H1 (cell line): ENCODE measurements around the gene CARD11. TPM values are rescaled to one million over a fixed set of nuclear protein-coding genes. Genes with fewer than 3 reads are reported as not detected.

ENCODE experiments used
- CTCF ChIA-PET: fragments of 300-600 bp; sonication (Branson Sonifier 250); formaldehyde crosslinking; loops from one replicate; lab custom pipeline; 2021; ENCODE audit not compliant: partially characterized antibody; lab: Charles Lee
- POLR2A ChIA-PET: fragments of 300-600 bp; sonication (Branson Sonifier 250); formaldehyde crosslinking; loops from one replicate; lab custom pipeline; 2021; ENCODE audit warnings: inconsistent platforms; ENCODE audit not compliant: partially characterized antibody; lab: Charles Lee
- DNase-seq, 2 experiments: peaks; one replicate each; pipeline versions ENCODE4 v3.0.0 to v3.0.0-alpha.2; 2010 to 2022; ENCODE audit warnings: low spot score in 2 of 2, low read depth in 1 of 2, mixed read lengths in 1 of 2
- FAIRE-seq: peaks from 2 replicates; lab custom pipeline; 2011; peaks lifted over from hg19 to GRCh38; lab: Jason Lieb, UNC
- H2AFZ ChIP-seq: 2 replicates; pipeline ENCODE4 v1.8.1; 2012; ENCODE audit warnings: low read length, inconsistent platforms
- H2AK5ac ChIP-seq: 2 replicates; pipeline ENCODE4 v1.6.1; 2013; ENCODE audit warnings: low read depth, low read length
- H2BK120ac ChIP-seq: replicated peaks from 2 replicates; pipeline ENCODE3; 2013; ENCODE audit warnings: low read depth, low read length, inconsistent platforms
- H2BK12ac ChIP-seq: 2 replicates; pipeline ENCODE4 v1.6.1; 2013; ENCODE audit warnings: low read depth, low read length
- H2BK15ac ChIP-seq: 2 replicates; pipeline ENCODE4 v1.6.1; 2013; ENCODE audit warnings: low read length
- H2BK20ac ChIP-seq: 2 replicates; pipeline ENCODE4 v1.6.1; 2013; ENCODE audit warnings: low read length
- H2BK5ac ChIP-seq: 2 replicates; pipeline ENCODE4 v1.6.1; 2013; ENCODE audit warnings: low read depth, low read length
- H3K14ac ChIP-seq: 2 replicates; pipeline ENCODE4 v1.6.1; 2013; ENCODE audit warnings: inconsistent platforms; ENCODE audit not compliant: insufficient read length
- H3K18ac ChIP-seq: 2 replicates; pipeline ENCODE4 v1.6.1; 2013; ENCODE audit warnings: low read length; ENCODE audit errors: extremely low read depth
- H3K23ac ChIP-seq: 2 replicates; pipeline ENCODE4 v1.6.1; 2013; ENCODE audit warnings: inconsistent platforms; ENCODE audit not compliant: insufficient read length
- H3K23me2 ChIP-seq: 2 replicates; pipeline ENCODE4 v1.6.1; 2013; ENCODE audit warnings: low read depth, low read length
- H3K27ac ChIP-seq: 2 replicates; pipeline ENCODE4 v1.6.1; 2011; ENCODE audit warnings: low read depth, low read length, inconsistent platforms
- H3K27me3 ChIP-seq, 4 experiments: replicated peaks in 1 of 4; 1 replicate in 1 of 4; 2 replicates in 3 of 4; pipeline versions ENCODE4 v1.6.1 to v1.8.1; 2011 to 2013; ENCODE audit warnings: low read length in 3 of 4, mild to moderate bottlenecking in 3 of 4, inconsistent platforms in 2 of 4, mixed read lengths in 2 of 4, moderate library complexity in 1 of 4; ENCODE audit not compliant: control insufficient read depth in 3 of 4, insufficient read depth in 3 of 4; ENCODE audit errors: extremely low read depth in 1 of 4
- H3K36me3 ChIP-seq, 4 experiments: 2 replicates each; pipeline versions ENCODE4 v1.6.1 to v1.8.1; 2011 to 2013; ENCODE audit warnings: mild to moderate bottlenecking in 4 of 4, low read length in 3 of 4, moderate library complexity in 2 of 4, control low read depth in 1 of 4, inconsistent platforms in 1 of 4; ENCODE audit not compliant: insufficient read depth in 4 of 4, control insufficient read depth in 2 of 4
- H3K4ac ChIP-seq: replicated peaks from 2 replicates; pipeline ENCODE3; 2013; ENCODE audit warnings: low read length, low read depth, mixed read lengths, inconsistent platforms; ENCODE audit not compliant: insufficient read length
- H3K4me1 ChIP-seq, 4 experiments: replicated peaks in 1 of 4; 1 replicate in 1 of 4; 2 replicates in 3 of 4; pipeline versions ENCODE4 v1.6.1 to v1.8.1; 2011 to 2013; ENCODE audit warnings: low read length in 3 of 4, inconsistent platforms in 2 of 4, mixed read lengths in 1 of 4; ENCODE audit not compliant: insufficient read depth in 4 of 4, control insufficient read depth in 3 of 4
- H3K4me2 ChIP-seq, 2 experiments: 2 replicates each; pipeline versions ENCODE4 v1.6.1 to v1.8.1; 2011 to 2013; ENCODE audit warnings: low read depth in 2 of 2, low read length in 2 of 2, control low read depth in 1 of 2, inconsistent platforms in 1 of 2, mild to moderate bottlenecking in 1 of 2; ENCODE audit not compliant: insufficient read depth in 1 of 2
- H3K4me3 ChIP-seq, 4 experiments: fragments of 200-600, 300-600 bp in 1 of 4; sonication (generic), shearing (Covaris generic), sonication (Bioruptor Twin) in 1 of 4; 2 replicates each; pipeline versions ENCODE4 v1.5.1 to v1.8.1; 2011 to 2016; ENCODE audit warnings: low read length in 4 of 4, low read depth in 3 of 4, control low read depth in 2 of 4, inconsistent platforms in 2 of 4, mild to moderate bottlenecking in 2 of 4, mixed read lengths in 1 of 4, moderate library complexity in 1 of 4; ENCODE audit not compliant: insufficient read depth in 2 of 4; ENCODE audit errors: extremely low read depth in 1 of 4
- H3K56ac ChIP-seq: replicated peaks from 2 replicates; pipeline ENCODE3; 2013; ENCODE audit warnings: low read depth, mild to moderate bottlenecking, mixed read lengths, low read length, inconsistent platforms; ENCODE audit not compliant: insufficient read length
- H3K79me1 ChIP-seq: 2 replicates; pipeline ENCODE4 v1.6.1; 2013; ENCODE audit warnings: low read depth, low read length, control low read depth
- H3K79me2 ChIP-seq, 2 experiments: 2 replicates each; pipeline versions ENCODE4 v1.6.1 to v1.8.1; 2012 to 2013; ENCODE audit warnings: low read length in 2 of 2, mild to moderate bottlenecking in 2 of 2, inconsistent platforms in 1 of 2; ENCODE audit not compliant: insufficient read depth in 2 of 2, control insufficient read depth in 1 of 2
- H3K9ac ChIP-seq, 4 experiments: replicated peaks in 1 of 4; 1 replicate in 1 of 4; 2 replicates in 3 of 4; pipeline versions ENCODE4 v1.6.1 to v1.8.1; 2011 to 2013; ENCODE audit warnings: low read depth in 3 of 4, low read length in 3 of 4, control low read depth in 2 of 4, mild to moderate bottlenecking in 2 of 4, moderate library complexity in 2 of 4, inconsistent platforms in 1 of 4; ENCODE audit errors: extremely low read depth in 1 of 4
- H3K9me3 ChIP-seq, 2 experiments: 2 replicates each; pipeline versions ENCODE4 v1.6.1 to v1.8.1; 2012 to 2013; ENCODE audit warnings: mild to moderate bottlenecking in 2 of 2, moderate library complexity in 2 of 2, control low read depth in 1 of 2, inconsistent platforms in 1 of 2, low read depth in 1 of 2, low read length in 1 of 2, mixed read lengths in 1 of 2; ENCODE audit not compliant: insufficient read depth in 2 of 2
- H4K20me1 ChIP-seq, 2 experiments: replicated peaks in 1 of 2; 2 replicates each; pipeline versions ENCODE3 to v1.8.1; 2011 to 2013; ENCODE audit warnings: inconsistent platforms in 2 of 2, low read length in 2 of 2, mild to moderate bottlenecking in 1 of 2; ENCODE audit not compliant: insufficient read depth in 2 of 2, control insufficient read depth in 1 of 2
- H4K5ac ChIP-seq: 2 replicates; pipeline ENCODE4 v1.6.1; 2013; ENCODE audit warnings: low read length, low read depth, mixed read lengths, inconsistent platforms; ENCODE audit not compliant: insufficient read length
- H4K8ac ChIP-seq: 2 replicates; pipeline ENCODE4 v1.8.0; 2013; ENCODE audit warnings: mild to moderate bottlenecking, moderate library complexity, low read length, inconsistent platforms; ENCODE audit not compliant: insufficient read depth; ENCODE audit errors: extremely low read depth
- H4K91ac ChIP-seq: replicated peaks from 2 replicates; pipeline ENCODE3; 2013; ENCODE audit warnings: low read length, mixed read lengths, inconsistent platforms; ENCODE audit not compliant: insufficient read length
- ASH2L ChIP-seq: fragments of 200-600, 300-600 bp; sonication (generic); IDR thresholded peaks from one replicate; pipeline ENCODE4 v1.7.1; 2017; ENCODE audit warnings: low read length
- CHD2 ChIP-seq: IDR thresholded peaks from 2 replicates; pipeline ENCODE4 v1.6.1; 2012; ENCODE audit warnings: low read length, improper control_type of control experiment
- whole genome bisulfite sequencing, 2 experiments: shearing (Covaris generic) in 1 of 2; methylation state at CpG; one replicate each; pipeline versions ENCODE4 v1.1.6 to v1.1.7; 2013 to 2015; ENCODE audit warnings: low lambda C conversion rate in 2 of 2, mixed read lengths in 2 of 2, inconsistent platforms in 1 of 2, low coverage in 1 of 2, missing lambda C conversion rate in 1 of 2; ENCODE audit not compliant: insufficient replicate concordance in 2 of 2, insufficient coverage in 1 of 2, insufficient read length in 1 of 2; ENCODE audit errors: extremely low coverage in 1 of 2, missing lambda C conversion rate in 1 of 2; 5-methylcytosine and 5-hydroxymethylcytosine counted together
- polyA plus RNA-seq, 7 experiments: library from polyadenylated mRNA; depleted of rRNA in 3 of 7; stranded (reverse) in 5 of 7; unstranded in 2 of 7; fragments of >200 nt in 5 of 7; fragments of 200-250 nt in 2 of 7; gene quantifications; 1 replicate in 5 of 7; 2 replicates in 1 of 7; 4 replicates in 1 of 7; pipeline versions ENCODE4 v1.2.1 to v1.2.3, GENCODE V29; 2011 to 2013; ENCODE audit warnings: missing spikeins in 2 of 7, mixed read lengths in 2 of 7
- total RNA-seq: library from RNA; stranded (reverse); fragmentation: NEBNext Ultra II Directional; extraction: Animal tissue kit (Norgen Biotek cat#: 25700); gene quantifications from 2 replicates; pipeline ENCODE4 v1.2.1, GENCODE V29; 2021

CARD11 gene
- total and polyA plus RNA-seq, 2 of the 8 experiments (the other 6 are each of a cell fraction or from before 2014, with no cell fraction given): 12.6 to 29.8 TPM

GRCh38 chr7:2968616-2969397 is 74.9 kb downstream of the CARD11 start:
- no peak overlapping the region for H2BK12ac ChIP-seq
- H2BK20ac ChIP-seq: no peak overlapping the region
- H3K23me2 ChIP-seq: peaks cover 16% of the 10 kb centered on the region
- no peaks in the 10 kb centered on the region for H3K27me3 ChIP-seq
- no peak for FAIRE-seq
- no peak overlapping the region for H4K8ac ChIP-seq
- POLR2A ChIA-PET: no interaction called here
- 89 to 100% methylated on average over 2 to 13 of the region's 13 CpGs for WGBS, 2 experiments
- peaks cover 0 to 5% of the 10 kb centered on the region in 2 experiments for H4K20me1 ChIP-seq
- no peak overlapping the region for H2BK15ac ChIP-seq
- peak overlapping the region; percentile 55 for H3K56ac ChIP-seq
- H2AK5ac ChIP-seq: no peak overlapping the region
- no peak for DNase-seq
- H3K14ac ChIP-seq: no peak overlapping the region
- no peak overlapping the region for H4K91ac ChIP-seq
- H2BK120ac ChIP-seq: no peak overlapping the region
- no peak overlapping the region for H2BK5ac ChIP-seq
- H3K79me2 ChIP-seq: no peaks in the 10 kb centered on the region; a peak in 1 of 4 replicates
- no peak overlapping the region for H4K5ac ChIP-seq
- H2AFZ ChIP-seq: no peak overlapping the region
- no peak overlapping the region for H3K4ac ChIP-seq
- peaks cover 6 to 9% of the 10 kb centered on the region in 2 experiments for H3K9me3 ChIP-seq
- TF ChIP-seq ASH2L: peak; percentile 56
- TF ChIP-seq CHD2: no peak
- TF ChIP-seq, all 59 proteins: peak for 1
- H3K18ac ChIP-seq: no peak overlapping the region
- CTCF ChIA-PET: no interaction called here
- H3K4me2 ChIP-seq: no peak overlapping the region
- H3K4me1 ChIP-seq: no peaks in the 10 kb centered on the region
- H3K9ac ChIP-seq: no peak overlapping the region
- H3K4me3 ChIP-seq: no peak overlapping the region
- no peak overlapping the region for H3K27ac ChIP-seq
- no peaks in the 10 kb centered on the region for H3K36me3 ChIP-seq
- H3K79me1 ChIP-seq: no peaks in the 10 kb centered on the region; the same call in 1 of the 2 replicates
- no peak overlapping the region for H3K23ac ChIP-seq
